Heart right ventricle (tissue), 16 donors: ENCODE data around the gene TNFAIP1. TPM values are rescaled to one million over a fixed set of nuclear protein-coding genes. Genes with fewer than 3 reads are reported as not detected.

Source experiments
- ATAC-seq, 8 donors: fragments of 200-7000 bp; cut with Tn5 transposase; one replicate each; pipeline ENCODE4 v1.9.1; 2020; ENCODE audit warnings: mild to moderate bottlenecking in 8 of 8, moderate library complexity in 8 of 8, moderate number of reproducible peaks in 1 of 8
- DNase-seq, 2 donors: peaks; one replicate each; pipeline ENCODE4 v3.0.0-alpha.2; 2020
- H3K27ac ChIP-seq, 10 donors: fragments of 200-600 bp; sonication (generic) in 2 of 10; one replicate each; pipeline versions ENCODE4 v1.5.0 to v1.8.0; 2020 to 2022; ENCODE audit warnings: mild to moderate bottlenecking in 3 of 10
- H3K27me3 ChIP-seq, 7 donors: fragments of 200-600 bp; one replicate each; pipeline ENCODE4 v1.8.0; 2021 to 2022; ENCODE audit warnings: mild to moderate bottlenecking in 2 of 7
- H3K36me3 ChIP-seq, 9 donors: fragments of 200-600 bp; sonication (generic) in 1 of 9; one replicate each; pipeline versions ENCODE4 v1.5.0 to v1.8.0; 2020 to 2022; ENCODE audit warnings: mild to moderate bottlenecking in 2 of 9
- H3K4me1 ChIP-seq, 9 donors: fragments of 200-600 bp; sonication (generic) in 1 of 9; one replicate each; pipeline versions ENCODE4 v1.5.0 to v1.8.0; 2020 to 2022; ENCODE audit warnings: mild to moderate bottlenecking in 4 of 9
- H3K4me3 ChIP-seq, 10 donors: fragments of 200-600 bp; sonication (generic) in 2 of 10; one replicate each; pipeline versions ENCODE4 v1.5.0 to v1.8.0; 2020 to 2022; ENCODE audit warnings: mild to moderate bottlenecking in 7 of 10, moderate library complexity in 2 of 10
- H3K9me3 ChIP-seq, 11 donors: fragments of 200-600 bp in 10 of 11; sonication (generic) in 2 of 11; one replicate each; pipeline versions ENCODE4 v1.5.0 to v1.8.0; 2013 to 2022; ENCODE audit warnings: mild to moderate bottlenecking in 2 of 11, control low read depth in 1 of 11, moderate library complexity in 1 of 11
- CTCF ChIP-seq, 9 donors: fragments of 200-600 bp; sonication (generic) in 2 of 9; IDR thresholded peaks; one replicate each; pipeline versions ENCODE4 v1.5.0 to v1.8.0; 2021 to 2022; ENCODE audit warnings: antibody characterized with exemption in 9 of 9, mild to moderate bottlenecking in 5 of 9, moderate library complexity in 1 of 9
- WGBS, 2 donors: extraction: QIAGEN DNeasy Blood & Tissue Kit; methylation state at CpG; one replicate each; pipeline ENCODE4 v1.1.7; 2013; ENCODE audit warnings: inconsistent platforms in 1 of 2; 5-methylcytosine and 5-hydroxymethylcytosine counted together
- intact Hi-C, 10 donors: fragments of 100-400 bp; cut with DNase I; formaldehyde crosslinking; loops; one replicate each; pipeline versions ENCODE4 v1.11.1 to v1.14.2; 2022
- polyA plus RNA-seq, 2 donors: library from polyadenylated mRNA; stranded (reverse); fragments of 200-250 nt; gene quantifications; one replicate each; pipeline ENCODE4 v1.2.3, GENCODE V29; 2013
- total RNA-seq, 10 donors: library from RNA; stranded (reverse); fragmentation: NEBNext Ultra II Directional in 3 of 10; extraction: Animal tissue kit (Norgen Biotek cat#: 25700) in 3 of 10; gene quantifications; one replicate each; pipeline versions ENCODE4 v1.2.1 to v1.2.4, GENCODE V29; 2021 to 2023
- donor health status: Arrhythmogenic right ventricular cardiomyopathy.
- donor health status: ischemic (EF 13 %, LVEDD 7.1; RV severe dilation, severe dysfunction).
- donor health status: healthy with polysubstance abuse.
- donor health status: DM: no; HTN: yes; CAD: no.
- donor health status: DM: no; HTN: no; CAD: no.
- donor health status: ischemic (EF 25% LVEDD 6.9; RV normal size, moderate dysfunction).
- donor health status: ischemic (EF 25% LVEDD 5.7; RV mildly dilated, moderate dysfunction).
- donor health status: healthy.
- donor health status: DM: yes; HTN: yes; CAD: no.
- donor health status: Ischemic cardiomyopathy.
- donor health status: ischemic (EF 35%, LVEDD 5.7; RV mildly dilated, moderate dysfunction).
- donor health status: nonischemic (EF 11% LVEDD 7.7; RV severe dilation, severe dysfunction).
- donor health status: DM: yes; HTN: yes; CAD: no.
- donor health status: PGD.
- donor health status: ischemic (EF 29% LVEDD 5.4; RV normal size, mild dysfunction).
- donor health status: nonischemic (EF 23%, LVEDD 6.1; RV moderate dilation, normal function).

TNFAIP1 gene
- total and polyA plus RNA-seq, 12 donors = 15.1 to 87.6 (median 43.2) TPM

- WGBS, 2 donors = 93 to 97% methylated on average over 5 of the region's 5 CpGs
- Histone ChIP-seq H3K36me3 (peaks cover 0 to 68% (median 32%) of the 10 kb centered on the region in 9 donors), H3K4me3 (no peak overlapping the region), H3K9me3 (no peaks in the 10 kb centered on the region), H3K27ac (no peak overlapping the region), H3K4me1 (peaks cover 8 to 22% (median 15%) of the 10 kb centered on the region in 9 donors), H3K27me3 (no peaks in the 10 kb centered on the region)
- ATAC-seq (no peak), DNase-seq (no peak)
- TF ChIP-seq CTCF (IDR thresholded peaks at IDR 0.05) = no peak
- intact Hi-C loops = loop anchor here in 1 of 10 donors (10.0 kb wide), 2 partner anchors 286 to 624 kb away; partner anchors contain the start of genes NLK and PHF12
Measured at GRCh38 chr17:28330671-28331070, 4.9 kb upstream of the TNFAIP1 start.

- Histone ChIP-seq H3K36me3 (peaks cover 0 to 58% (median 32%) of the 10 kb centered on the region in 9 donors), H3K9me3 (no peaks in the 10 kb centered on the region)
- no peak for TF ChIP-seq CTCF (IDR thresholded peaks at IDR 0.05)
Measured at GRCh38 chr17:28331891-28332420, 3.6 kb upstream of the TNFAIP1 start.

GRCh38 chr17:28333083-28333746, 2.3 kb upstream of the TNFAIP1 start:
- H3K4me1 ChIP-seq = peaks cover 13 to 42% (median 35%) of the 10 kb centered on the region in 9 donors
- intact Hi-C loops = loop anchor here in 1 of 10 donors (10.0 kb wide), 2 partner anchors 288 to 622 kb away; partner anchors contain the start of genes NLK and PHF12
- peaks cover 0 to 45% (median 32%) of the 10 kb centered on the region in 9 donors for H3K36me3 ChIP-seq
- H3K4me3 ChIP-seq = peak overlapping the region in 1 of 10 donors; percentile 87
- WGBS, 2 donors = 74 to 81% methylated on average over 1 of the region's 1 CpG
- H3K27ac ChIP-seq = peak overlapping the region in 1 of 10 donors; percentile 96
- no peaks in the 10 kb centered on the region for H3K27me3 ChIP-seq
- DNase-seq (no peak), ATAC-seq (no peak)
- H3K9me3 ChIP-seq = no peaks in the 10 kb centered on the region
- TF ChIP-seq CTCF (IDR thresholded peaks at IDR 0.05) = no peak

More at GRCh38 chr17:28331891-28332420, 3.6 kb upstream of the TNFAIP1 start:
- ATAC-seq = no peak
- Histone ChIP-seq H3K27me3 (no peaks in the 10 kb centered on the region), H3K27ac (no peak overlapping the region), H3K4me1 (peaks cover 8 to 30% (median 23%) of the 10 kb centered on the region in 9 donors), H3K4me3 (no peak overlapping the region)
- WGBS, 2 donors = 87 to 95% methylated on average over 6 of the region's 6 CpGs
- DNase-seq = no peak
- intact Hi-C loops = loop anchor here in 1 of 10 donors (10.0 kb wide), 2 partner anchors 287 to 623 kb away; partner anchors contain the start of genes NLK and PHF12

GRCh38 chr17:28334171-28334570, 1.4 kb upstream of the TNFAIP1 start:
- TF ChIP-seq CTCF (IDR thresholded peaks at IDR 0.05) = no peak
- Histone ChIP-seq H3K27me3 (no peaks in the 10 kb centered on the region), H3K4me1 (peaks cover 13 to 52% (median 45%) of the 10 kb centered on the region in 9 donors), H3K9me3 (no peaks in the 10 kb centered on the region), H3K36me3 (peaks cover 0 to 40% (median 23%) of the 10 kb centered on the region in 9 donors), H3K27ac (peak overlapping the region in 5 of 10 donors; percentile 2 to 99 (median 95)), H3K4me3 (peak overlapping the region in 7 of 10 donors; percentile 74 to 94 (median 87))
- ATAC-seq (no peak), DNase-seq (no peak)
- intact Hi-C loops = loop anchor here in 2 of 10 donors (2.0 to 10.0 kb wide), 4 partner anchors 15 to 621 kb away; partner anchors contain the start of genes TMEM97 (in 2 of the 2), NLK (in 1 of the 2), PHF12 (in 1 of the 2) and POLDIP2 (in 1 of the 2)
- WGBS, 2 donors = 45 to 46% methylated on average over 6 of the region's 6 CpGs
